HFFc6 (cell line): Measurements from ENCODE around the gene P4HA1. TPM values are rescaled to one million over a fixed set of nuclear protein-coding genes. Genes with fewer than 3 reads are reported as not detected.
"Not testable (repeated sequence)": the region's sequence is repeated elsewhere in the genome, so short reads cannot be mapped to it uniquely, and the experiment has no call there.

ENCODE experiments used
- DNase-seq: peaks from one replicate; pipeline ENCODE4 v3.0.0-alpha.2; 2018
- H3K27ac Mint-ChIP-seq: 2 replicates; pipeline ENCODE4 v1.8.0; 2020; ENCODE audit warnings: mild to moderate bottlenecking, mixed read lengths
- H3K27me3 Mint-ChIP-seq: 2 replicates; pipeline ENCODE4 v1.8.0; 2021; ENCODE audit warnings: mild to moderate bottlenecking, moderate library complexity, mixed read lengths; ENCODE audit not compliant: insufficient read depth
- H3K36me3 Mint-ChIP-seq: 2 replicates; pipeline ENCODE4 v1.8.0; 2021; ENCODE audit warnings: low read depth, mixed read lengths
- H3K4me1 Mint-ChIP-seq: 2 replicates; pipeline ENCODE4 v1.8.0; 2020; ENCODE audit warnings: low read depth, mixed read lengths
- H3K4me3 Mint-ChIP-seq: 2 replicates; pipeline ENCODE4 v1.8.0; 2020; ENCODE audit warnings: mild to moderate bottlenecking, moderate library complexity, mixed read lengths
- H3K9me3 Mint-ChIP-seq: 2 replicates; pipeline ENCODE4 v1.8.0; 2020; ENCODE audit warnings: mild to moderate bottlenecking, mixed read lengths
- total RNA-seq, 6 experiments: library from RNA; stranded (reverse); fragmentation: NEBNext Ultra II Directional; extraction: Animal tissue kit (Norgen Biotek cat#: 25700); gene quantifications; 2 replicates in 1 of 6; 3 replicates in 5 of 6; pipeline ENCODE4 v1.2.3, GENCODE V29; 2021
- TF ChIP-seq, protein P1 (sequence below): fragments of 200-600 bp; sonication (generic); IDR thresholded peaks from 2 replicates; pipeline ENCODE4 v1.5.0; 2021; ENCODE audit warnings: antibody characterized with exemption, mild to moderate bottlenecking

P4HA1 gene
- total RNA-seq, 6 experiments from 2014 or later: 117 to 192 (median 127) TPM

DNA sequence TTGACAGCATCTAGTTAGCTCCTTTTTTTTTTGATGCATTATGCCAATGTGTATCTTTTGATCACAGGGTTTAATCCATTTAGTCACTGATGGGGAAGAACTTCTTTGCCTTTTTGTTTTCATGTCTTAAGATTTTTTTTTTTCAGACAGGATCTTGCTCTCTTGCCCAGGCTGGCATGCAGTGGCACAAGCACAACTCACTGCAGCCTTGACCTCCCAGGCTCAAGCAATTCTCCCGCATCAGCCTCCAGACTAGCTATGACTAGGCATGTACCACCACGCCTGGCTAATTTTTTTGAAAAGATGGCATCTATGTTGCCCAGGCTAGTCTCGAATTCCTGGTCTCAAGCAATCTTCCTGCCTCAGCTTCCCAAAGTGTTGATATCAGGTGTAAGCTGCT, 95.7 kb downstream of the P4HA1 start:
- peaks cover 39% of the 10 kb centered on the region for H3K36me3 Mint-ChIP-seq
- no peak for DNase-seq

DNA sequence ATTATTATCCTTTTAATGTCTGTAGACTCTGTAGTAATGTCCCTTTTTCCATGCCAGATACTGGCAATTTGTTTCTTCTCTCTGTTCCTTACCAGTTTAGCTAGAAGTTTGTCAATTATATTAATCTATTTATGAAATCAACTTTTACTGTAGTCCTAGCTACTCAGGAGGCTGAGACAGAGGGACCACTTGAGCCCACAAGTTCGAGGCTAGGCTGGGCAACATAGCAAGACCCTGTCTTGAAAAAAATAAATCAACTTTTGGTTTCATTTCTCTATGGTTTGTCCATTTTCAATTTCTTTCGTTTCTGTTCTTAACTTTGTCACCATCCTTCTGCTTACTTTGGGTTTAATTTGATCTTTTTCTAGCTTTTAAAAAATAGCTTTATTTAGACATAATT, 99.6 kb downstream of the P4HA1 start:
- Mint-ChIP-seq H3K36me3 (peaks cover 56% of the 10 kb centered on the region), H3K27ac (no peak overlapping the region), H3K9me3 (no peaks in the 10 kb centered on the region; the same call in 1 of the 2 replicates), H3K27me3 (peaks cover 4% of the 10 kb centered on the region; the same call in 1 of the 2 replicates), H3K4me3 (no peak overlapping the region), H3K4me1 (no peaks in the 10 kb centered on the region)
- DNase-seq: no peak
- TF ChIP-seq, protein P1, sequence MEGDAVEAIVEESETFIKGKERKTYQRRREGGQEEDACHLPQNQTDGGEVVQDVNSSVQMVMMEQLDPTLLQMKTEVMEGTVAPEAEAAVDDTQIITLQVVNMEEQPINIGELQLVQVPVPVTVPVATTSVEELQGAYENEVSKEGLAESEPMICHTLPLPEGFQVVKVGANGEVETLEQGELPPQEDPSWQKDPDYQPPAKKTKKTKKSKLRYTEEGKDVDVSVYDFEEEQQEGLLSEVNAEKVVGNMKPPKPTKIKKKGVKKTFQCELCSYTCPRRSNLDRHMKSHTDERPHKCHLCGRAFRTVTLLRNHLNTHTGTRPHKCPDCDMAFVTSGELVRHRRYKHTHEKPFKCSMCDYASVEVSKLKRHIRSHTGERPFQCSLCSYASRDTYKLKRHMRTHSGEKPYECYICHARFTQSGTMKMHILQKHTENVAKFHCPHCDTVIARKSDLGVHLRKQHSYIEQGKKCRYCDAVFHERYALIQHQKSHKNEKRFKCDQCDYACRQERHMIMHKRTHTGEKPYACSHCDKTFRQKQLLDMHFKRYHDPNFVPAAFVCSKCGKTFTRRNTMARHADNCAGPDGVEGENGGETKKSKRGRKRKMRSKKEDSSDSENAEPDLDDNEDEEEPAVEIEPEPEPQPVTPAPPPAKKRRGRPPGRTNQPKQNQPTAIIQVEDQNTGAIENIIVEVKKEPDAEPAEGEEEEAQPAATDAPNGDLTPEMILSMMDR: no peak

More for the DNA sequence above, 95.7 kb downstream of the P4HA1 start:
- H3K4me1 Mint-ChIP-seq: no peaks in the 10 kb centered on the region
- H3K9me3 Mint-ChIP-seq: no peaks in the 10 kb centered on the region; the same call in 1 of the 2 replicates
- TF ChIP-seq, protein P1: no peak
- no peak overlapping the region; the same call in 1 of the 2 replicates for H3K27ac Mint-ChIP-seq
- no peak overlapping the region for H3K4me3 Mint-ChIP-seq
- 0 out of 2 replicates have a peak, but pooled peaks cover 4% of the 10 kb centered on the region for H3K27me3 Mint-ChIP-seq

DNA sequence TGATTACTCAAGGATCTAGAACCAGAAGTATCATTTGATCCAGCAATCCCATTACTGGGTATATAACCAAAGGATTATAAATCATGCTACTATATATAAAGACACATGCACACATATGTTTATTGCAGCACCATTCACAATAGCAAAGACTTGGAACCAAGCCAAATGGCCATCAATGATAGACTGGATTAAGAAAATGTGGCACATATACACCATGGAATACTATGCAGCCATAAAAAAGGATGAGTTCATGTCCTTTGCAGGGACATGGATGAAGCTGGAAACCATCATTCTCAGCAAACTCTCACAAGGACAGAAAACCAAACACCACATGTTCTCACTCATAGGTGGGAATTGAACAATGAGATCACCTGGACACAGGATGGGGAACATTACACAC, 101.2 kb downstream of the P4HA1 start:
- not testable (repeated sequence) for H3K9me3 Mint-ChIP-seq, DNase-seq, H3K4me1 Mint-ChIP-seq, H3K27ac Mint-ChIP-seq, H3K4me3 Mint-ChIP-seq, H3K27me3 Mint-ChIP-seq
- peaks cover 48% of the 10 kb centered on the region for H3K36me3 Mint-ChIP-seq

DNA sequence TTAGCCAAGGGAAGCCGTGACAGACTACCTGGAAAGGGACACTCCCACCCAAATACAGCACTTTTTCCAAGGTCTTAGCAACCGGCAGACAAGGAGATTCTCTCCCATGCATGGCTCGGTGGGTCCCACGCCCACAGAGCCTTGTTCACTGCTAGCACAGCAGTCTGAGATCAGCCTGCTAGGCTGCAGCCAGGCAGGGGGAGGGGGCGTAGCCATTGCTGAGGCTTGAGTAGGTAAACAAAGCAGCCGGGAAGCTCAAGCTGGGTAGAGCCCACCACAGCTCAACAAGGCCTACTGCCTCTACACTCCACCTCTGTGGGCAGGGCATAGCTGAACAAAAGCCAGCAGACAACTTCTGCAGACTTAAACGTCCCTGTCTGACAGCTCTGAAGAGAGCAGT, 106.9 kb downstream of the P4HA1 start:
- H3K4me3 Mint-ChIP-seq, H3K27me3 Mint-ChIP-seq, H3K27ac Mint-ChIP-seq, H3K9me3 Mint-ChIP-seq, H3K4me1 Mint-ChIP-seq, DNase-seq: not testable (repeated sequence)
- H3K36me3 Mint-ChIP-seq: peaks cover 29% of the 10 kb centered on the region

DNA sequence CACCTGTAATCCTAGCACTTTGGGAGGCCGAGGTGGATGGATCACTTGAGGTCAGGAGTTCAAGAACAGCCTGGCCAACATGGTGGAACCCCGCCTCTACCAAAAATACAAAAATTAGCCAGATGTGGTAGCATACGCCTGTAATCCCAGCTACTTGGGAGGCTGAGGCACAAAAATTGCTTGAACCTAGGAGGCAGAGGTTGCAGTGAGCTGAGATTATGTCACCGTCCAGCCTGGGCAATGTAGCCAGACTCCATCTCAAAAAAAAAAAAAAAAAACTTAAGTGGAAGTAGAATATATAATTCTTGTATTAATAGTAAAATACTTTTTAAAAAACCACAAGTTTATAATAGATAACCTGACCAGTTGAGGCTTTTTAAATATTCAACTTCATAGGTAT, 112.0 kb downstream of the P4HA1 start:
- H3K27me3 Mint-ChIP-seq, H3K4me3 Mint-ChIP-seq, DNase-seq, H3K27ac Mint-ChIP-seq, H3K4me1 Mint-ChIP-seq: not testable (repeated sequence)
- Mint-ChIP-seq H3K36me3 (peaks cover 16% of the 10 kb centered on the region), H3K9me3 (peaks cover 13% of the 10 kb centered on the region)

DNA sequence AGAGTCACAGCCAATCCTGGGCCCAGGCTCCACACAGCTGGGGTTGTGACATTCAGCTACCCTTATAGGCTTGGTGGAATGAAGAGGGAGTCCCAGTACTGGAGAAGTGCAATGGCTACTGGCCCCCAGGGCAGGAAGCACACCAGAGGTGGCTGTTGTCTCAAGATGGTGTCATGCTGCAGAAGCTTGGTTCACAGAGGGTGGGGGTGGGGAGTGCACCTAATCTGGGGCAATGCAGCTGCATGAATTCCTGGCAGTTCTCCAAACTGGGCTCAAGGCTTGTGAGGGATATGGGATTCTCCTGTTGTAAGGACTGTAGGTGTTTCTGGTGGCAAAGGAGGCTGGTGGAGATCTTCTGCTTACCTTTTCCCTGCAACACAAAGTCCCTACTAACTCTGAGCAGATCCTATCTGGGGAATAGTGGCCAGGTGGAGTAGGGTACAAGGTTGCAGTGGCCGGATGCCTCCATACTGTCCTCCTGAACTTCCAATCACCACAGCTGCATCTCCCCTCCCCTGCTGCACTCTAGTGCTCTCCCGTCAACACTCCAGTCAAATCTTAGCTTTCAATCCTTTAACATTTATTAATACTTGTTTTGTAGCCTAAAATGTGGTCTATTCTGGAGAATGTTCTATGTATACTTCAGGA, 114.7 kb downstream of the P4HA1 start:
- peaks cover 3% of the 10 kb centered on the region for H3K27me3 Mint-ChIP-seq
- no peaks in the 10 kb centered on the region for H3K4me1 Mint-ChIP-seq
- H3K36me3 Mint-ChIP-seq: peaks cover 25% of the 10 kb centered on the region
- TF ChIP-seq, protein P1: no peak
- DNase-seq: no peak
- no peak overlapping the region for H3K4me3 Mint-ChIP-seq
- H3K27ac Mint-ChIP-seq: no peak overlapping the region
- peaks cover 38% of the 10 kb centered on the region for H3K9me3 Mint-ChIP-seq

DNA sequence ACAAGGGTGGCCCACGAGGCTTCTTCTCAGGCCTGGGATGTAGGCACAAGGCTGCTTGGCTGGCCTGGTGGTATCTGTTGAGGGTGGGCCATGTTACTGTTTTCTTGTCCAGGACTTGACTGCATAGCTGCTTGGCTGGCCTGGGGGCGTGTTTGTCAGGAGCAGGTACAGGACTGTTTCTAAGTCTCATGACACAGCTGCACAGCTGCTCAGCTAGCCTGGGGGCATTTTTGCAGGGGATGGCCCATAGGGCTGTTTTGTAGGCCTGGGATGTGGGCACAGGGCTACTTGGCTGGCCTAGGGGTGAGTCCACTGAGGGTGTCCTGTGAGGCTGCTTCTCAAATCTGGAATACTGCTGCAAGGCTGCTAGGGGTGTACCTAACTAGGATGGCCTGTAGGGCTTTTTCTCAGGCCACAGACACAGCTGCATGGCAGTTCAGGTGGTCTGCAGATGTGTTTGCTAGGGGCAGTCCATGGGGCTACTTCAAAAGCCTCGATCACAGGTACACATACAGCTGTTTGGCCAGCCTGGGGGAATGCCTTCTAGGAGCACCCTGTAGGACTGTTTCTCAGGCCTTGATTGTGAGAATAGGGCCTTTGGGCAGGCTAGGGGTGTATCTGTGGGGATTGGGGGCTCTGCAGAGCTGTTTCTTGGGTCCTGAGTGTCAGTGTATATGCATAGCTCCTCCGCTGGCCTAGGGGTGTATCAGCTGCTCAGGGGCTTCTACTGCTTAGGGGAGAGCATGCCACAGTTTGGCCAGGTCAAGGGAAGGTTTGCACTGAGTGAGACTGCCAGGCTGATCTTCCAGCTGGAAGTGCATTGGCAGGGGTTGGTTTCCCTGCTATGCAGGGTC, 115.4 kb downstream of the P4HA1 start:
- Mint-ChIP-seq H3K9me3 (peaks cover 45% of the 10 kb centered on the region), H3K27me3 (peaks cover 3% of the 10 kb centered on the region), H3K4me3 (no peak overlapping the region), H3K36me3 (peaks cover 28% of the 10 kb centered on the region), H3K27ac (no peak overlapping the region), H3K4me1 (no peaks in the 10 kb centered on the region)
- DNase-seq: no peak
- TF ChIP-seq, protein P1: no peak
